K562 (cell line): ENCODE measurements around the gene PRDM10. TPM values are rescaled to one million over a fixed set of nuclear protein-coding genes. Genes with fewer than 3 reads are reported as not detected.

Source experiments
- ATAC-seq: fragments of 200-7000 bp; cut with Tn5 transposase; 3 replicates; pipeline ENCODE4 v1.9.1; 2020; ENCODE audit warnings: moderate library complexity
- BruUV-seq: library from RNA; stranded (reverse); fragments of 400-500 nt; replicated peaks from 2 replicates; lab custom pipeline; 2021; lab: Mats Ljungman, UMichigan
- CTCF ChIA-PET: fragments of 300-600 bp; formaldehyde crosslinking; extraction: SDS; loops from one replicate; lab custom pipeline; 2021; ENCODE audit warnings: low intra/inter-chr PET ratio; lab: Yijun Ruan, JAX
- POLR2A ChIA-PET: fragments of 300-600, 350-650 bp; sonication (Branson Sonifier 250); formaldehyde crosslinking; extraction: SDS; loops from one replicate; lab custom pipeline; 2021; ENCODE audit warnings: antibody characterized with exemption, inconsistent platforms; lab: Yijun Ruan, JAX
- DNase-seq, 4 experiments: peaks; one replicate each; pipeline versions ENCODE4 v3.0.0 to v3.0.0-alpha.2; 2011 to 2018; ENCODE audit warnings: low spot score in 3 of 4, mixed read lengths in 3 of 4; ENCODE audit errors: extremely low read depth in 1 of 4
- FAIRE-seq: peaks from 2 replicates; lab custom pipeline; 2011; peaks lifted over from hg19 to GRCh38; lab: Jason Lieb, UNC
- H2AFZ ChIP-seq: 2 replicates; pipeline ENCODE4 v1.6.0; 2011; ENCODE audit warnings: low read depth, low read length, control low read depth, inconsistent platforms
- H3K27ac ChIP-seq: fragments of 200-600 bp; 3 replicates; pipeline ENCODE4 v1.8.0; 2011; ENCODE audit warnings: low read depth, mild to moderate bottlenecking, control low read depth, inconsistent platforms, low read length, moderate library complexity, mixed read lengths; ENCODE audit errors: extremely low read depth
- H3K27me3 ChIP-seq, 2 experiments: fragments of 300-600 bp in 1 of 2; 2 replicates in 1 of 2; 3 replicates in 1 of 2; pipeline versions ENCODE4 v1.6.0 to v1.8.0; 2011; ENCODE audit warnings: inconsistent platforms in 2 of 2, low read length in 2 of 2, mild to moderate bottlenecking in 1 of 2, mixed read lengths in 1 of 2, moderate library complexity in 1 of 2; ENCODE audit not compliant: control insufficient read depth in 2 of 2, insufficient read depth in 2 of 2
- H3K36me3 ChIP-seq: fragments of 300-600 bp; 3 replicates; pipeline ENCODE4 v1.8.0; 2011; ENCODE audit warnings: mild to moderate bottlenecking, low read length, inconsistent platforms; ENCODE audit not compliant: control insufficient read depth, insufficient read depth
- H3K4me1 ChIP-seq, 2 experiments: fragments of 200-600 bp in 1 of 2; replicated peaks in 1 of 2; 2 replicates in 1 of 2; 3 replicates in 1 of 2; pipeline versions ENCODE4 v1.5.1 to v1.8.0; 2011; ENCODE audit warnings: inconsistent platforms in 2 of 2, low read length in 2 of 2, mild to moderate bottlenecking in 1 of 2, mixed read lengths in 1 of 2, moderate library complexity in 1 of 2; ENCODE audit not compliant: control insufficient read depth in 2 of 2, insufficient read depth in 2 of 2
- H3K4me2 ChIP-seq: 2 replicates; pipeline ENCODE4 v1.6.1; 2011; ENCODE audit warnings: low read length, control low read depth, inconsistent platforms, mixed read lengths; ENCODE audit not compliant: insufficient read depth
- H3K4me3 ChIP-seq: fragments of 200-600 bp; sonication (generic), shearing (Covaris generic); 2 replicates; pipeline ENCODE4 v1.5.1; 2016; ENCODE audit warnings: control low read depth, inconsistent platforms
- H3K79me2 ChIP-seq: fragments of 200-600 bp; 3 replicates; pipeline ENCODE4 v1.8.0; 2011; ENCODE audit warnings: low read length, inconsistent platforms; ENCODE audit not compliant: control insufficient read depth, insufficient read depth
- H3K9ac ChIP-seq, 2 experiments: 2 replicates each; pipeline versions ENCODE4 v1.6.0 to v1.6.1; 2011; ENCODE audit warnings: low read depth in 2 of 2, low read length in 2 of 2, control low read depth in 1 of 2, inconsistent platforms in 1 of 2, mild to moderate bottlenecking in 1 of 2, mixed read lengths in 1 of 2; ENCODE audit not compliant: insufficient read depth in 1 of 2
- H3K9me1 ChIP-seq: one replicate; pipeline ENCODE4 v1.6.0; 2011; ENCODE audit warnings: inconsistent platforms, mild to moderate bottlenecking, low read length, moderate library complexity; ENCODE audit not compliant: control insufficient read depth, insufficient read depth
- H3K9me3 ChIP-seq: replicated peaks from 2 replicates; pipeline ENCODE4 v1.5.1; 2011; ENCODE audit warnings: low read depth, low read length, inconsistent platforms; ENCODE audit not compliant: control insufficient read depth, insufficient read depth
- H4K20me1 ChIP-seq: replicated peaks from 2 replicates; pipeline ENCODE4 v1.6.1; 2011; ENCODE audit warnings: low read length, inconsistent platforms, mixed read lengths; ENCODE audit not compliant: control insufficient read depth, insufficient read depth
- ASH1L ChIP-seq: fragments of 450-650 bp; IDR thresholded peaks from 2 replicates; pipeline ENCODE4 v1.6.1; 2018; ENCODE audit warnings: borderline replicate concordance, mild to moderate bottlenecking, low read depth; ENCODE audit not compliant: partially characterized antibody
- ATF7 ChIP-seq: fragments of 450-650 bp; IDR thresholded peaks from 2 replicates; pipeline ENCODE4 v1.7.1; 2014; ENCODE audit warnings: mild to moderate bottlenecking, moderate library complexity
- BACH1 ChIP-seq: fragments of 200-800 bp; sonication (Bioruptor generic); IDR thresholded peaks from 2 replicates; pipeline ENCODE4 v1.6.1; 2016; ENCODE audit warnings: missing genetic modification characterization, missing compliant biosample characterization
- GTF2E2 ChIP-seq: fragments of 200-800 bp; sonication (Bioruptor generic); IDR thresholded peaks from 2 replicates; pipeline ENCODE4 v1.6.1; 2016; ENCODE audit warnings: missing genetic modification characterization, missing compliant biosample characterization
- POU5F1 ChIP-seq: fragments of 150-350 bp; IDR thresholded peaks from 2 replicates; pipeline ENCODE4 v1.6.1; 2014; ENCODE audit warnings: borderline replicate concordance, low read length, low read depth, mild to moderate bottlenecking; ENCODE audit not compliant: partially characterized antibody
- RBM17 ChIP-seq: fragments of 200-400 bp; formaldehyde crosslinking; IDR thresholded peaks from 2 replicates; pipeline ENCODE4 v1.6.1; 2017; ENCODE audit warnings: low read depth, mild to moderate bottlenecking, low read length, borderline replicate concordance
- SMARCC2 ChIP-seq: fragments of 450-650 bp; IDR thresholded peaks from 2 replicates; pipeline ENCODE4 v1.6.1; 2017; ENCODE audit warnings: antibody characterized with exemption, moderate library complexity, mild to moderate bottlenecking, low read depth
- TAF7 ChIP-seq: fragments of 450-650 bp; IDR thresholded peaks from 2 replicates; pipeline ENCODE4 v1.6.1; 2016; ENCODE audit warnings: missing genetic modification characterization, missing compliant biosample characterization
- TFAP4 ChIP-seq: sonication (generic); formaldehyde crosslinking; IDR thresholded peaks from 2 replicates; pipeline ENCODE4 v1.8.0; 2022; ENCODE audit warnings: missing genetic modification reagents, mild to moderate bottlenecking, moderate library complexity, borderline replicate concordance
- THRAP3 ChIP-seq: fragments of 450-650 bp; IDR thresholded peaks from 2 replicates; pipeline ENCODE4 v1.6.1; 2016; ENCODE audit warnings: mild to moderate bottlenecking, inconsistent platforms, borderline replicate concordance
- ZFP1 ChIP-seq: fragments of 450-650 bp; formaldehyde crosslinking; IDR thresholded peaks from 2 replicates; pipeline ENCODE4 v1.4.0; 2020; ENCODE audit warnings: mild to moderate bottlenecking, mixed read lengths
- ZMIZ1 ChIP-seq, 2 experiments: fragments of 150-350 bp in 1 of 2; IDR thresholded peaks; 2 replicates each; pipeline ENCODE4 v1.6.1; 2012 to 2016; ENCODE audit warnings: low read depth in 2 of 2, low read length in 2 of 2, mild to moderate bottlenecking in 1 of 2, moderate library complexity in 1 of 2
- ZNF212 ChIP-seq: fragments of 450-650 bp; formaldehyde crosslinking; IDR thresholded peaks from 2 replicates; pipeline ENCODE4 v1.4.0; 2020; ENCODE audit warnings: mild to moderate bottlenecking
- ZNF277 ChIP-seq: fragments of 250-450 bp; sonication (Bioruptor Pico); IDR thresholded peaks from 2 replicates; pipeline ENCODE4 v1.8.0; 2022; ENCODE audit warnings: inconsistent platforms, mild to moderate bottlenecking, moderate library complexity, borderline replicate concordance
- ZNF354B ChIP-seq: fragments of 250-450 bp; sonication (Bioruptor Pico); IDR thresholded peaks from 2 replicates; pipeline ENCODE4 v1.4.0; 2020
- ZNF512 ChIP-seq: IDR thresholded peaks from 2 replicates; pipeline ENCODE4 v1.6.1; 2016; ENCODE audit warnings: missing genetic modification characterization, missing compliant biosample characterization
- ZNF785 ChIP-seq: fragments of 250-450 bp; sonication (Bioruptor Pico); IDR thresholded peaks from 2 replicates; pipeline ENCODE4 v1.4.0; 2020; ENCODE audit warnings: mild to moderate bottlenecking
- WGBS: fragments of 100-300 bp; shearing (Covaris generic); methylation state at CpG from one replicate; pipeline ENCODE4 v1.1.6; 2016; ENCODE audit warnings: low coverage, mixed read lengths; ENCODE audit not compliant: insufficient coverage; ENCODE audit errors: missing lambda C conversion rate; 5-methylcytosine and 5-hydroxymethylcytosine counted together
- in situ Hi-C: fragments of 300-500 bp; cut with MboI; formaldehyde crosslinking; loops from 4 replicates; pipeline ENCODE4 v1.15.0; 2018; ENCODE audit warnings: inconsistent platforms, mixed read lengths
- intact Hi-C: fragments of 100-400 bp; cut with micrococcal nuclease; formaldehyde crosslinking; loops from 2 replicates; pipeline ENCODE4 v1.14.2; 2022
- polyA plus RNA-seq, 8 experiments: library from polyadenylated mRNA; depleted of rRNA in 4 of 8; stranded (reverse) in 5 of 8; unstranded in 3 of 8; fragments of >200 nt; fragmentation: Nextera tagmentation in 2 of 8; fragmentation: Illumina TruSeq in 1 of 8; extraction: Ambion mirVana in 2 of 8; extraction: Trizol in 1 of 8; gene quantifications; 2 replicates each; pipeline versions ENCODE4 v1.2.1 to v1.2.3, GENCODE V29; 2011 to 2014; ENCODE audit warnings: inconsistent platforms in 1 of 8, missing spikeins in 1 of 8
- total RNA-seq, 7 experiments: library from RNA; depleted of rRNA in 6 of 7; stranded (reverse); fragments of >200 nt in 6 of 7; fragmentation: Illumina TruSeq in 2 of 7; extraction: Trizol in 2 of 7; gene quantifications; 2 replicates each; pipeline versions ENCODE4 v1.2.1 to v1.2.3, GENCODE V29; 2011 to 2021; ENCODE audit warnings: low replicate concordance in 1 of 7

Gene PRDM10
- total and polyA plus RNA-seq, 9 of the 15 experiments (the other 6 are each of a cell fraction or from before 2014, with no cell fraction given), result 0.89 to 9.3 (median 4.5) TPM

GRCh38 chr11:129939510-129939909 is 63.1 kb downstream of the PRDM10 start:
- Histone ChIP-seq H3K36me3 (peaks cover 10% of the 10 kb centered on the region), H3K27me3 (no peaks in the 10 kb centered on the region), H2AFZ (no peak overlapping the region), H3K9me1 (no peaks in the 10 kb centered on the region), H3K4me1 (peaks cover 0 to 1% of the 10 kb centered on the region in 2 experiments; a peak in 1 of 5 replicates), H3K9ac (no peak overlapping the region), H3K27ac (no peak overlapping the region), H3K79me2 (no peaks in the 10 kb centered on the region), H3K4me2 (no peak overlapping the region), H4K20me1 (no peaks in the 10 kb centered on the region), H3K9me3 (no peaks in the 10 kb centered on the region), H3K4me3 (no peak overlapping the region)
- BruUV-seq, result no TSS peak
- DNase-seq, result no peak
- WGBS, result 66% methylated on average over 4 of the region's 4 CpGs
- POLR2A ChIA-PET, result interaction anchor here (0.9 to 1.3 kb wide), 2 partner anchors 41 to 193 kb away, joined by 4 read pairs; no protein-coding TSS in a partner anchor
- intact Hi-C loops, result no loop called here
- FAIRE-seq, result no peak
- in situ Hi-C loops, result no loop called here
- ATAC-seq, result no peak
- CTCF ChIA-PET, result no interaction called here
- TF ChIP-seq ATF7, result no peak
- no peak for TF ChIP-seq ZFP1 (CRISPR knock-in tag)
- TF ChIP-seq BACH1, result no peak
- TF ChIP-seq POU5F1, result no peak
- TF ChIP-seq RBM17, result no peak
- TF ChIP-seq ZMIZ1 (IDR thresholded peaks at IDR 0.05; ENCODE audit: low read depth in 2 of 2, low read length in 2 of 2), result no peak
- TF ChIP-seq ZNF277, result no peak
- no peak for TF ChIP-seq SMARCC2
- no peak for TF ChIP-seq ZNF354B (CRISPR knock-in tag)
- no peak for TF ChIP-seq TAF7
- TF ChIP-seq ZNF512 (tag), result no peak
- TF ChIP-seq ZNF212, result no peak
- no peak for TF ChIP-seq THRAP3
- TF ChIP-seq GTF2E2 (tag), result no peak
- TF ChIP-seq TFAP4 (CRISPR knock-in tag), result no peak
- no peak for TF ChIP-seq ASH1L
- no peak for TF ChIP-seq ZNF785 (CRISPR knock-in tag)
